ENCODE results near the gene TRMT44. TPM values are rescaled to one million over a fixed set of nuclear protein-coding genes. Genes with fewer than 3 reads are reported as not detected.

TRMT44 gene
- total RNA-seq, 1 experiment from 2014 or later, result 24.4 TPM

DNA sequence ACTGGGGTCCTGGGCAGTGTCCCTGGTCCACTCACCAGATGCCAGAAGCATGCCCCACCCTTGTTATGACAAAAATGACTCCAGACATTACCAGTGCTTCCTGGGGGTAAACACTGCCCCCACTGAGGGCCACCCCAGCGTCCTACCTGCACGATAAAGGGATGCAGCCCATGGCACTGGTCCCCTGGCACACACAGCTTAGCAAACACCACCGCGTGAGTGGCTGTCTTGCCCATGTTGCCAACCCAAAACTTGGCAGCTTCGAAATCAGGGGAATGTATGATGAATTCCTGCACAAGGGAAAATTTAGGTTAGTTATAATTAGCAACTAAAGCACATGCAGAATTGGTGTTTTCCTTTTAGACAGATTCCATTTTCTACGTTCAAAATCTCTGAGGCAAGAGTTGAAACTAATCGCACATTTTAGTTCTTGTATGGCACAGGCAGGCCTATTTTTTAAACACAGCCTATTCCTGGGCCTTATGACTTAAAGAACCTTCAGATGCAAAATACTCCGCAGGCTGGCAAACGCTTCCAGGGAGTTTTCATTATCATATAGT is 30.4 kb upstream of the TRMT44 start:
- Mint-ChIP-seq H3K27me3 (ENCODE audit: insufficient read depth, unreplicated experiment) (no peaks in the 10 kb centered on the region), H3K9me3 (ENCODE audit: unreplicated experiment) (no peaks in the 10 kb centered on the region), H3K4me3 (ENCODE audit: unreplicated experiment) (no peak overlapping the region), H3K4me1 (ENCODE audit: insufficient read depth, unreplicated experiment) (peaks cover 6% of the 10 kb centered on the region), H3K36me3 (ENCODE audit: insufficient read depth, unreplicated experiment) (peaks cover 30% of the 10 kb centered on the region), H3K27ac (ENCODE audit: low read depth, unreplicated experiment) (no peak overlapping the region)
- TF ChIP-seq, protein P1, sequence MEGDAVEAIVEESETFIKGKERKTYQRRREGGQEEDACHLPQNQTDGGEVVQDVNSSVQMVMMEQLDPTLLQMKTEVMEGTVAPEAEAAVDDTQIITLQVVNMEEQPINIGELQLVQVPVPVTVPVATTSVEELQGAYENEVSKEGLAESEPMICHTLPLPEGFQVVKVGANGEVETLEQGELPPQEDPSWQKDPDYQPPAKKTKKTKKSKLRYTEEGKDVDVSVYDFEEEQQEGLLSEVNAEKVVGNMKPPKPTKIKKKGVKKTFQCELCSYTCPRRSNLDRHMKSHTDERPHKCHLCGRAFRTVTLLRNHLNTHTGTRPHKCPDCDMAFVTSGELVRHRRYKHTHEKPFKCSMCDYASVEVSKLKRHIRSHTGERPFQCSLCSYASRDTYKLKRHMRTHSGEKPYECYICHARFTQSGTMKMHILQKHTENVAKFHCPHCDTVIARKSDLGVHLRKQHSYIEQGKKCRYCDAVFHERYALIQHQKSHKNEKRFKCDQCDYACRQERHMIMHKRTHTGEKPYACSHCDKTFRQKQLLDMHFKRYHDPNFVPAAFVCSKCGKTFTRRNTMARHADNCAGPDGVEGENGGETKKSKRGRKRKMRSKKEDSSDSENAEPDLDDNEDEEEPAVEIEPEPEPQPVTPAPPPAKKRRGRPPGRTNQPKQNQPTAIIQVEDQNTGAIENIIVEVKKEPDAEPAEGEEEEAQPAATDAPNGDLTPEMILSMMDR (IDR thresholded peaks at IDR 0.05; ENCODE audit: unreplicated experiment), result no peak
- ChIA-PET POLR2A (interaction anchor here (0.7 kb wide), 1 partner anchor 14 kb away, joined by 4 read pairs; no protein-coding TSS in a partner anchor), CTCF (interaction anchor here (0.6 to 3.4 kb wide), 5 partner anchors 10 to 587 kb away, joined by 3 to 22 read pairs (median 4); no protein-coding TSS in a partner anchor)
- DNase-seq (ENCODE audit: unreplicated experiment), result no peak
- no TSS peak for BruUV-seq (replicated peaks)
- intact Hi-C loops (cut with micrococcal nuclease), result no loop called here

DNA sequence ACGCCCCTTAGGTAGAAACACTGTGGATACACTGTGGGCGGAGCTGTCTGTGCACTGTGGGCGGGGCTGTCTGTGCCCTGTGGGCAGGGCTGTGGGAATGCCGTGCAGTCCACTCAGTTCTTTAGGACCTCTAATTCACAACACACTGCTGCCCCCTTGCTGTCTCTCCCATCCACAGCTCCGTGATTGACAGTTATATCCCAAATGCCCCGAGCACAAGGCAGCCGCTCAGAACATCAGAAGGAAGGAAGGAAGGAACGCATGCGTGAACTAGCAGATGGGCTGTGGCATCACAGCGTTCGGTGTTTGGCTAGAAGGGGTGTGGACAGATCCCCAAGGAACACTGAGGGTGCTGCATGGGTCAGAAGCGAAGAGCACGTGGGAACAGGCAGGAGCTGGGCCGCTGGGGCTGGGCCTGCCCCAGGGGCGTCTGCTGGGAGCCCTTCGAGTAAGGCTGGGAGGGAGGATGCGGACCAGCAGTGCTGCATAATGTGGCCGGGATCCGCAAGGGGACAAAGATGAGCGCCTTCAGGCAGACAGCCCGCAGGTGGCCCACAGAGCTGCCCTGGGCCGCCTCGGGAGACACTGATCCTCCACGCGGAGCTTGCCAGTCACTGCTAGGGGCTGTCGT is 29.8 kb upstream of the TRMT44 start:
- Mint-ChIP-seq H3K4me1 (ENCODE audit: insufficient read depth, unreplicated experiment) (peaks cover 6% of the 10 kb centered on the region), H3K4me3 (ENCODE audit: unreplicated experiment) (no peak overlapping the region), H3K27me3 (ENCODE audit: insufficient read depth, unreplicated experiment) (no peaks in the 10 kb centered on the region), H3K9me3 (ENCODE audit: unreplicated experiment) (no peaks in the 10 kb centered on the region), H3K27ac (ENCODE audit: low read depth, unreplicated experiment) (no peak overlapping the region), H3K36me3 (ENCODE audit: insufficient read depth, unreplicated experiment) (peaks cover 25% of the 10 kb centered on the region)
- ChIA-PET CTCF (interaction anchor here (0.6 to 2.7 kb wide), 4 partner anchors 23 to 586 kb away, joined by 3 to 8 read pairs (median 4); no protein-coding TSS in a partner anchor), POLR2A (interaction anchor here (0.7 to 0.8 kb wide), 2 partner anchors 9 to 15 kb away, joined by 3 to 4 read pairs; no protein-coding TSS in a partner anchor)
- TF ChIP-seq, protein P1 (IDR thresholded peaks at IDR 0.05; ENCODE audit: unreplicated experiment), result no peak
- BruUV-seq (replicated peaks), result no TSS peak
- DNase-seq (ENCODE audit: unreplicated experiment), result peak; percentile 60
- intact Hi-C loops (cut with micrococcal nuclease), result no loop called here

DNA sequence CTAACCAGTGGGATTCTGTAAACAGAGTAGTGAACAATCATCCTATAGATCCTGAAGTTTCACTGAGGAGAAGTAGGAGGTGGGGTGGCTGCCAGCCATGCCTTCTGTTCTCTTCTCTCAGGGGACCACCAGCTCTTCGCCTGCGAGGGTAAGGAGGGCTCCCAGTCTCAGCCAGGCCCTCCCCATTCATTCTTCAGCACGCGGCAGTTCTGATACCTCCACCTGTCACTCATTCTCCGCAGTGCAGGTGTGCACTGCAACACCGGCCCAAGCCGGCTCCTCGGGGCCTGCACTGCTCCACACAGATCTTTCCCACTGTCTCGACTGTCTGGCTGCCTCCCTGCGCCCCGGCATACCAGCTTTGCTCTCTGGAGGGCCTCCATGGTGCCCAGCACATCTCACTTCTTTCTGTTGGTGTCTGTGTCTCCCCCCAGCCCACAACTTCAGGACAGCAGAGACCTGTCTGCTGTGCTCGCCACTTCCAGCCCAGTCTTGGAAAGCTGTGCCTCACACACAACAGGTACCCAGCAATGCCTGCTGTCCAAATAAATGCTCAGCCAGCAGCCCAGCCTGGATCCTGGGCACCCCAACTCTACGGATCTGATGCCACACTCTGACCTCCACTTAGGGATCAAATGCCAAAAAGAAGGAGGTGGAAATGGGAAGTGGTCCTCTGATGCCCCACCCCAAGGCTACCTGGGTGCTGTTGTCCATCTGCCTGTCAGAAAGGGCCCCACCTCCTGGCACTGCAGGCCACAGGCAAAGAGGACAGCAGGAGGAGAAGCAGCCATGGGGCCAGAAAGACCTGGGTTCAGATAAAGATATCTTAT is 29.0 kb upstream of the TRMT44 start:
- intact Hi-C loops (cut with micrococcal nuclease), result no loop called here

More for the DNA sequence above, 29.0 kb upstream of the TRMT44 start:
- H3K4me1 Mint-ChIP-seq (ENCODE audit: insufficient read depth, unreplicated experiment), result peaks cover 6% of the 10 kb centered on the region
- CTCF ChIA-PET, result no interaction called here
- no peak for DNase-seq (ENCODE audit: unreplicated experiment)
- H3K27ac Mint-ChIP-seq (ENCODE audit: low read depth, unreplicated experiment), result no peak overlapping the region
- TF ChIP-seq, protein P1 (IDR thresholded peaks at IDR 0.05; ENCODE audit: unreplicated experiment), result no peak
- no TSS peak for BruUV-seq (replicated peaks)
- POLR2A ChIA-PET, result interaction anchor here (0.8 kb wide), 1 partner anchor 8 kb away, joined by 3 read pairs; no protein-coding TSS in a partner anchor
- H3K9me3 Mint-ChIP-seq (ENCODE audit: unreplicated experiment), result no peaks in the 10 kb centered on the region
- peaks cover 21% of the 10 kb centered on the region for H3K36me3 Mint-ChIP-seq (ENCODE audit: insufficient read depth, unreplicated experiment)
- H3K27me3 Mint-ChIP-seq (ENCODE audit: insufficient read depth, unreplicated experiment), result no peaks in the 10 kb centered on the region
- no peak overlapping the region for H3K4me3 Mint-ChIP-seq (ENCODE audit: unreplicated experiment)

Measured in MCF 10A (cell line).